GM12872 (cell line): ENCODE data around the gene SPPL2C.

Source experiments
- TF ChIP-seq, protein P1 (sequence below): IDR thresholded peaks from 3 replicates; pipeline ENCODE4 v1.5.1; 2011; ENCODE audit warnings: low read depth, mild to moderate bottlenecking, low read length, moderate library complexity; ENCODE audit not compliant: insufficient read depth

SPPL2C gene

DNA sequence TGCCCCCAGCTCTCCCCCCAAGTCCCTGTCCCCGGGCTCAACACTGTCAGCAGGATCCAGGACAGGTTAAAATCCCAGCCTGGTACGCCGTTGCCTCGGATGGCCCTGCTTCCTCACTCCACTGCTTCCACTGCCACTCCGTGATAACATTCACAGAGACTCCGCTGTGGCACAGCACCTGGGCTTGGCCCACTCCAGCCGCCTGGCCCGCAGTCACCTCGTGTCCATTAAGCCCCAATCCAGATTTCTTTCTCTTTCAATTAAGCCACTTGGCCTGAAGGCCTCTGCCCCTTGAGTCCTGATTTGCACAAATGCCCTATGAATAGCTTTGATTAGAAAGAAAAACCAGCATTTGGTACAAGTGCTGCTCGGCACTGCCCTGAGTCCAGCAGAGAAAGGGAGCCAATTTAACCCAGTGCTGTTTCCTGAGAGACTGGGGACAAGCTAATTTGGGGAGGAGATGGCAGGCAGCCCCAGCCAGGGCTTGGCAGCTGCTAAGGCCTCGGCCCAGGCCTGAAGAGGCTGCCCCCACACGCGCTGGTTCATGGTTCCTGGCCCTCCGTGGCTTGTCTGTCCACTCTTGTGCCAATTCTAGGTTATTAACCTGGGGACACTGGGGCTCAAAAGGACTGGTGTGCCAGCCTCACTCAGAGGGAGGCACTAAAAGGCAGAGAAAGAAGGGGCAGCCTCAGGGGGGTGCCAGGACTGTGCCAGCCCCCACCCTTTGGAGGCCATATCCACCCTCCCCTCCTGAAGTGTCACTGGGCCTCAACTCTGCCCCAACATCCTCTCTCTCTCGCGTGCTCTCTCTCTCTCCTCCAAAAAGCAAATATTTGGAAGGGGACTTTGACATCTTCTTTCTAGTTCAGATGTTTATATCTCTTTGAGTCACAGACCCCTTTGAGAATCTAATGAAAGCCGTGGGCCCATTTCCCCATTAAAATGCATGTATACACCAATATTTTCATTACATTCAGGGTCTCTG is 29.8 kb upstream of the SPPL2C start:
- TF ChIP-seq, protein P1, sequence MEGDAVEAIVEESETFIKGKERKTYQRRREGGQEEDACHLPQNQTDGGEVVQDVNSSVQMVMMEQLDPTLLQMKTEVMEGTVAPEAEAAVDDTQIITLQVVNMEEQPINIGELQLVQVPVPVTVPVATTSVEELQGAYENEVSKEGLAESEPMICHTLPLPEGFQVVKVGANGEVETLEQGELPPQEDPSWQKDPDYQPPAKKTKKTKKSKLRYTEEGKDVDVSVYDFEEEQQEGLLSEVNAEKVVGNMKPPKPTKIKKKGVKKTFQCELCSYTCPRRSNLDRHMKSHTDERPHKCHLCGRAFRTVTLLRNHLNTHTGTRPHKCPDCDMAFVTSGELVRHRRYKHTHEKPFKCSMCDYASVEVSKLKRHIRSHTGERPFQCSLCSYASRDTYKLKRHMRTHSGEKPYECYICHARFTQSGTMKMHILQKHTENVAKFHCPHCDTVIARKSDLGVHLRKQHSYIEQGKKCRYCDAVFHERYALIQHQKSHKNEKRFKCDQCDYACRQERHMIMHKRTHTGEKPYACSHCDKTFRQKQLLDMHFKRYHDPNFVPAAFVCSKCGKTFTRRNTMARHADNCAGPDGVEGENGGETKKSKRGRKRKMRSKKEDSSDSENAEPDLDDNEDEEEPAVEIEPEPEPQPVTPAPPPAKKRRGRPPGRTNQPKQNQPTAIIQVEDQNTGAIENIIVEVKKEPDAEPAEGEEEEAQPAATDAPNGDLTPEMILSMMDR, result no peak

DNA sequence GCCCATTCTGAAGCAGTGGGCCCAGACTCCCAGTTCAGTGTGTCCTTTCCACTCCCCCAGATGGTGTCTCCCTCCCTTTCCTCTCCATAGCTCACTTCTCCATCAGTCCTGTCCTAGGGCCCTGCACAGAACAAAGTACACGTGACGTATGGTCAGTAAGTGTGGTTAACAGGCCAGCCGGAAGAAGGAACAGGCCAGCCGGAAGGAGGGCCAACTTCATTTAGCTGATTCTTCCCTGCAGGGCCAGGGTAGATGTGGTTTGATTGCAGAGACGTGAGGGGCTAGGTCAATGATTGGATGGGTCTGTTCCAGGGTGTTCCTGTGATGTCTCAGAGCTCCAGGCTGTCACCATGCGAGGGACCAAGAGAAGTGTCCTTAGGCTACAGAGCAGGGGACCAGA is 28.9 kb upstream of the SPPL2C start:
- TF ChIP-seq, protein P1, result no peak

DNA sequence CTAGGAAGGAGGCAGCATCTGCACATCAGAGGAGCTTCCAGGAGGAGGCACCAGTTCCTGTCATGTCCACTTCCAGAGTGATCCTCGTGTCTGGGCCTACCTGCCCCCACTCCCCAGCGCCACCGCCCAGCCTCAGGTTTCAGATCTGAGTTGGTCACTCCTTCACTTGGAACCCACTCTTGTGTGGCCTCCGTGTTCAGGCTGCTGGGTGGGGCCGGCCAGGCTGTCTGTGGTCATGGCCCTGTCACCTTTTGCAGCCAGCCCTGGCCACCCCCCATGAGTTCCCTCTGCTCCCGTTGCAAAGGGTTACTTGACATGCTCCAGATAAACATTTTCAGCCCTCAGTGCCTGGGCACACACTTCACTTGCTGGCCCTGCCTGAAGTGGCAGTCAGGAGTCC is 26.6 kb upstream of the SPPL2C start:
- TF ChIP-seq, protein P1, result no peak

DNA sequence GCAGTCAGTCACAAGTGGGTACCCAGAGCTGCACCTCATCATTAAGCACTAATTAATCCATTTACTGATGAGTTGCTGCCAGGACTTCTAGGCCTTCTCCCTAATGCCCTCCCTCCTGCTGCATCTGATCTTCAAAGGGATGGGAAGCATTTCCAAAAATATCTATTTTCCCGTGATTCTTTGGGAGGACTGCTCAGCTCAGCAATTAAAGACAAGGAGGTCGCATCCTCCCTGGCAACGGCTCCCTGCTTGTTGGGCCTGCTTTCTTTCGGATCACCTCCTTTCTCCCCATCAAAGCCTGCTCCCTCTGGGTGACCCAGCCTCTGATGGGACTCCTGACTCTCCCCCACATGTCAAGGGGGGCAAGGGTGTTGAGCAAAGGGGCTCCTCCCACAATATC is 26.0 kb upstream of the SPPL2C start:
- TF ChIP-seq, protein P1, result no peak

DNA sequence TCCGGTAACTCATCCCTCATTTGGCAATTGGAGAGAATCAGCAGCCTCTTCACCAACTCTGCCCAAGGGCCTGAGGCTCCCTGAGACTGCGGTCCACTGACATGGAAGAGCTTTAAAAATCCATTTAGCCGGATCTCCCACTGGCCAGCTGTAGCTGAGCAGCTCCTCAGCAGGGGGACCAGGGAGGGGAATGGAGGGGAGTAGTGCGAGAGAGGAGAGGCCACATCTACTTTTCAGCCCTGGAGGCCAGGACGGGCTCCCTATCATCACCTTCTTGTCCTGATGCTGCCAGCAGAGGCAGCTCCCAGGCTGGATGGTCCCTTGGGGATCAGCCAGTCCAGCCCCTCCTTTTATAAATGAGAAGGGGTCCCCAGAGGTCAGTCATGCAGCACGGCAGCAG is 25.0 kb upstream of the SPPL2C start:
- TF ChIP-seq, protein P1, result no peak

DNA sequence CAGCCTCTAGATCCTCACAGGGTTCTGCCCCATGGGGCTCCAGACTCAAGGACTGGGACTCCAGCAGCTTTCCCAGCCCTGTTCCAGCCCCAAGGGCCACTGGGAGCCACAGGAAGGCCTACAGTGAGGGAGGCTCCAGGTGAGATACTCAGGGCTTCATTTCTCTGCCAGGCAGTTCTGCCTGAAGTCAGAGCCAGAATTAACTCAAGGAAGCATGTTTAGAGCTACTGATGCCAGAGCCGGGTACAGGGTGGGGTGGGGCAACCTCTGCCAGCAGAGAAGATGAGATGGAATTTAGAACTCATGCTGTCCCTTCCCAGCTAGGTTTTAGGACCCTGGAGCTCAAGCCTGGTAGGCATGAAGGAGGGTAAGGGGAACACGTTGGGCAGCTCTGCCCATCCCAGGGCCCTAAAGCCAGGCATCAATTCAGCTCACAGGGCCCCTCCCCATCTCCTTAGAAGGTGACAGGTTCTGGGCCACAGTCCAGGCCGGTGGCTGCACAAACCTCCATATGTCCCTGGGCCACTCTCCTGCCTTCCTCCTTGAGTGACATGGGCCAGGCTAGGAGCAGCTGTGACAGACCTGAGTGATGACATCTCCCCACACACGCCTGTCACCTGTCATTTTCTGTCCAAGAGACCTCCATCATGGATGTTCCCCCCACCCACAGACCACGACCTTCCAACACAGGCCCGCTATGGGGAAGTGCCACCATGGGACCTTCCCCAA is 24.5 kb upstream of the SPPL2C start:
- TF ChIP-seq, protein P1, result no peak

DNA sequence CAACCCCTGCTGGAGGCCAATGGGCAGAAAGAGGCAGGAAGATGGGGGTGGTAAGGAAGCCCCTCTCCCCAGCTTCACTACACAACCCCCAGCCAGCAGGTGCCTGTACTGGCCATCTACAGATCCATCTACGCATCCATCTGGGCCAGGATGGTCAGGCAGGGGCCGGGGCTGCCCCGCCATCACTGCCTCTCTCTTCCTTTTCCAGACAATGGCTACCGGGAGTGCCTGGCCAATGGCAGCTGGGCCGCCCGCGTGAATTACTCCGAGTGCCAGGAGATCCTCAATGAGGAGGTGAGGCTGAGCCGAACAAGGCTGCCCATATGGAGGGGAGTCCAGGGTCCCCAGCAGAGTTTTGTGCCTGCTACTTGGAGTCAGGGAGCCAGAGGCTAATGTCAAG is 23.5 kb upstream of the SPPL2C start:
- TF ChIP-seq, protein P1, result no peak
